Adipocyte (in vitro differentiated cells): Measurements from ENCODE around the gene LGR5.
A peak's percentile ranks its signal among the peaks of the same experiment; 100 is the strongest.

Experiments used
- DNase-seq: peaks from one replicate; pipeline ENCODE4 v3.0.0-alpha.2; 2015; ENCODE audit warnings: low read depth
- H3K27me3 ChIP-seq: replicated peaks from 2 replicates; pipeline ENCODE4 v1.7.0; 2013; ENCODE audit warnings: mild to moderate bottlenecking, low read length, moderate library complexity; ENCODE audit not compliant: control insufficient read depth, insufficient read depth
- H3K36me3 ChIP-seq: 2 replicates; pipeline ENCODE4 v1.7.0; 2013; ENCODE audit warnings: low read length, mild to moderate bottlenecking, moderate library complexity; ENCODE audit not compliant: control insufficient read depth, insufficient read depth, severe bottlenecking
- H3K4me1 ChIP-seq: 2 replicates; pipeline ENCODE4 v1.7.0; 2013; ENCODE audit warnings: mild to moderate bottlenecking, low read length, moderate library complexity; ENCODE audit not compliant: control insufficient read depth, insufficient read depth
- H3K4me3 ChIP-seq: 2 replicates; pipeline ENCODE4 v1.7.0; 2013; ENCODE audit warnings: mild to moderate bottlenecking, low read length, moderate library complexity
- H3K9ac ChIP-seq: 2 replicates; pipeline ENCODE4 v1.7.0; 2013; ENCODE audit warnings: mild to moderate bottlenecking, low read length, moderate library complexity
- H3K9me3 ChIP-seq: 2 replicates; pipeline ENCODE4 v1.7.0; 2013; ENCODE audit warnings: mild to moderate bottlenecking, low read length, moderate library complexity; ENCODE audit not compliant: control insufficient read depth

The LGR5 gene, protein sequence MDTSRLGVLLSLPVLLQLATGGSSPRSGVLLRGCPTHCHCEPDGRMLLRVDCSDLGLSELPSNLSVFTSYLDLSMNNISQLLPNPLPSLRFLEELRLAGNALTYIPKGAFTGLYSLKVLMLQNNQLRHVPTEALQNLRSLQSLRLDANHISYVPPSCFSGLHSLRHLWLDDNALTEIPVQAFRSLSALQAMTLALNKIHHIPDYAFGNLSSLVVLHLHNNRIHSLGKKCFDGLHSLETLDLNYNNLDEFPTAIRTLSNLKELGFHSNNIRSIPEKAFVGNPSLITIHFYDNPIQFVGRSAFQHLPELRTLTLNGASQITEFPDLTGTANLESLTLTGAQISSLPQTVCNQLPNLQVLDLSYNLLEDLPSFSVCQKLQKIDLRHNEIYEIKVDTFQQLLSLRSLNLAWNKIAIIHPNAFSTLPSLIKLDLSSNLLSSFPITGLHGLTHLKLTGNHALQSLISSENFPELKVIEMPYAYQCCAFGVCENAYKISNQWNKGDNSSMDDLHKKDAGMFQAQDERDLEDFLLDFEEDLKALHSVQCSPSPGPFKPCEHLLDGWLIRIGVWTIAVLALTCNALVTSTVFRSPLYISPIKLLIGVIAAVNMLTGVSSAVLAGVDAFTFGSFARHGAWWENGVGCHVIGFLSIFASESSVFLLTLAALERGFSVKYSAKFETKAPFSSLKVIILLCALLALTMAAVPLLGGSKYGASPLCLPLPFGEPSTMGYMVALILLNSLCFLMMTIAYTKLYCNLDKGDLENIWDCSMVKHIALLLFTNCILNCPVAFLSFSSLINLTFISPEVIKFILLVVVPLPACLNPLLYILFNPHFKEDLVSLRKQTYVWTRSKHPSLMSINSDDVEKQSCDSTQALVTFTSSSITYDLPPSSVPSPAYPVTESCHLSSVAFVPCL

DNA sequence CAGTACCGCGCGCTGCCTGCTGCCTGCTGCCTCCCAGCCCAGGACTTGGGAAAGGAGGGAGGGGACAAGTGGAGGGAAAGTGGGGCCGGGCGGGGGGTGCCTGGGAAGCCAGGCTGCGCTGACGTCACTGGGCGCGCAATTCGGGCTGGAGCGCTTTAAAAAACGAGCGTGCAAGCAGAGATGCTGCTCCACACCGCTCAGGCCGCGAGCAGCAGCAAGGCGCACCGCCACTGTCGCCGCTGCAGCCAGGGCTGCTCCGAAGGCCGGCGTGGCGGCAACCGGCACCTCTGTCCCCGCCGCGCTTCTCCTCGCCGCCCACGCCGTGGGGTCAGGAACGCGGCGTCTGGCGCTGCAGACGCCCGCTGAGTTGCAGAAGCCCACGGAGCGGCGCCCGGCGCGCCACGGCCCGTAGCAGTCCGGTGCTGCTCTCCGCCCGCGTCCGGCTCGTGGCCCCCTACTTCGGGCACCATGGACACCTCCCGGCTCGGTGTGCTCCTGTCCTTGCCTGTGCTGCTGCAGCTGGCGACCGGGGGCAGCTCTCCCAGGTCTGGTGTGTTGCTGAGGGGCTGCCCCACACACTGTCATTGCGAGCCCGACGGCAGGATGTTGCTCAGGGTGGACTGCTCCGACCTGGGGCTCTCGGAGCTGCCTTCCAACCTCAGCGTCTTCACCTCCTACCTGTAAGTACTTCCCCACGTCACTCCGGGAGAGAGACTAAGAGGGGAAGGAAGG lies at the start of gene LGR5:
LGR5 (plus strand) TSS at position 186 of the 732 bp plus-strand sequence; CDS start at position 469, 283 bp downstream.
- H3K27me3 ChIP-seq: peaks cover 39% of the 10 kb centered on the region
- DNase-seq: peak; percentile 69

DNA sequence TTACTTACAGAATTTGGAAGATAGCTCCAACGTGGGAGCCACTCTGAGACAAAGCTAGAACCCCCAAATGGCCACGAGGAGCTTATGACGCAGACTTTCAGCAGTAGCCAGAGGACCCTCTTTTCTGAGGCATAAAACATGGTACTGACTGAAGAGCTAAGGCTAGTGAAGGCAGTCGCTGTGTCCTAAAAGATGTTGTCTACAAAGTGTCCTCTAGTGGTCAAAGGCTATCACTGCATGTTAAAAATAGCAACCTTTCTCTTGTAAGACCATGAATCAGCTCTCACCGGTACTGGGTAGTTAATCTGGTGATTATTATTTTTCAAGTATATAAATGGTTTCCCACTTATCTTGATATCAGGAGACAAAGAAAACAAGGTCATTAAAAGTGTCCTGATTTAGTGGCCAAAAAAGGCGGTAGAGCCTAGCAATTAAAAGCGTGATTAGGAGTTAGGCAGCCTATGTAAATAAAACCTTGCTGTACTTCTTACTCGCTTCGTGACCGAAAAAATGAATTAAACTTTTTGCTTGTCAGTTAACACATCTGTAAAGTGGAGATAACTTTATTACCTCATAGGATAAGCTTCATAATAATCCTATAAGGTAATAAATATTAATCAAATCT lies 47.0 kb upstream of the LGR5 start:
- DNase-seq: peak; percentile 82
- no peak overlapping the region for H3K4me3 ChIP-seq
- no peak overlapping the region for H3K9ac ChIP-seq
- peaks cover 2% of the 10 kb centered on the region for H3K4me1 ChIP-seq
- H3K9me3 ChIP-seq: no peaks in the 10 kb centered on the region
- H3K36me3 ChIP-seq: no peaks in the 10 kb centered on the region
- H3K27me3 ChIP-seq: no peaks in the 10 kb centered on the region

More for the DNA sequence above, at the start of gene LGR5:
- Histone ChIP-seq H3K9ac (peak within 1 kb of the TSS; percentile 67), H3K4me3 (peak within 1 kb of the TSS; percentile 72), H3K36me3 (no peaks in the 10 kb centered on the region), H3K9me3 (peaks cover 18% of the 10 kb centered on the region), H3K4me1 (peaks cover 18% of the 10 kb centered on the region)

DNA sequence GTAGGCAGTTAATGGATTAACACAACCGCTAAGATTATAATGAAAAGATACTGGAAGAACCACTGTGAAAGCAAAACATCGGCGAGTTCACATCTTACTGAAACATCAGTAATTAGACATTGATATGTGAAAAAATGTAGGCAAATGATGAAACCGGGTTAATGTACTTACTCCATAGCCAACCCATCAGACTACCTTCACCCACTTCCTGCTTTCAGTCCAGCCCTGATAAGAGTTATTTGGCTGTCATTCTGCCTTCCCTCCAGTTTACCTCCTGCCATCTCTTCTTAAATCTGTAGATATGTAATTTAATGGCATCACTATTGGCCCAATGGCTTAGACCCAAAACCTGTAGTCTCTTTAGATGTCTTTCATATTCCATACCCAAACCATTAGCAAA lies 46.0 kb upstream of the LGR5 start:
- no peak for DNase-seq
- H3K9me3 ChIP-seq: no peaks in the 10 kb centered on the region
- peaks cover 7% of the 10 kb centered on the region for H3K4me1 ChIP-seq
- no peaks in the 10 kb centered on the region for H3K36me3 ChIP-seq
- H3K4me3 ChIP-seq: no peak overlapping the region
- no peak overlapping the region for H3K9ac ChIP-seq
- no peaks in the 10 kb centered on the region for H3K27me3 ChIP-seq

GRCh38 chr12:71397433-71397954 lies 42.1 kb upstream of the LGR5 start:
- Histone ChIP-seq H3K27me3 (no peaks in the 10 kb centered on the region), H3K9ac (peak overlapping the region; percentile 48), H3K4me3 (no peak overlapping the region), H3K36me3 (no peaks in the 10 kb centered on the region), H3K4me1 (peaks cover 7% of the 10 kb centered on the region), H3K9me3 (no peaks in the 10 kb centered on the region)
- peak; percentile 8 for DNase-seq

DNA sequence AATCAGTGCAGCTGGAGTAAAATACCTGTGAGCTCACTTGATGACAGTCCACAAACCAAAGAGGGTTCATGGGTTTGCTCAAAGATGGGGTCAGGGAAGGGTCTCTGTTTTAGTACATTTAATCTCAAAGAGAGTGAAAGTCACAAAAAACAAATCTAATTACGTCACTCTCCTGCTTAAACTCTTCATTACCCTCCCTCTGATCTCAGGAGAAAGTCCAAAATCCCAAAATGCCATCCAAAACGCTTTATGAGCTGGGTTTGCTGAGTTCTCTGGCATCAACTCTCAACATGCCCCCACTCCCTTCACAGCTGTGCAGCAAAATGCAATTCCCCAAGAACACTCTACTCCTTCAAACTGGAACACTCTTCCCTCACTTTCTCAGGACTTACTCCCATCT lies 40.4 kb upstream of the LGR5 start:
- H3K4me1 ChIP-seq: peaks cover 7% of the 10 kb centered on the region
- no peak for DNase-seq
- H3K36me3 ChIP-seq: no peaks in the 10 kb centered on the region
- H3K27me3 ChIP-seq: no peaks in the 10 kb centered on the region
- H3K9ac ChIP-seq: no peak overlapping the region
- peaks cover 7% of the 10 kb centered on the region for H3K9me3 ChIP-seq
- no peak overlapping the region for H3K4me3 ChIP-seq

GRCh38 chr12:71400481-71400880 lies 39.1 kb upstream of the LGR5 start:
- H3K4me1 ChIP-seq: peaks cover 7% of the 10 kb centered on the region
- H3K9me3 ChIP-seq: peaks cover 19% of the 10 kb centered on the region
- H3K27me3 ChIP-seq: no peaks in the 10 kb centered on the region
- no peak for DNase-seq
- no peak overlapping the region for H3K4me3 ChIP-seq
- H3K36me3 ChIP-seq: no peaks in the 10 kb centered on the region
- H3K9ac ChIP-seq: no peak overlapping the region

GRCh38 chr12:71405884-71406283 lies 33.7 kb upstream of the LGR5 start:
- Histone ChIP-seq H3K9ac (no peak overlapping the region), H3K4me3 (no peak overlapping the region), H3K4me1 (no peaks in the 10 kb centered on the region), H3K27me3 (no peaks in the 10 kb centered on the region), H3K36me3 (no peaks in the 10 kb centered on the region), H3K9me3 (peaks cover 31% of the 10 kb centered on the region)
- no peak for DNase-seq

DNA sequence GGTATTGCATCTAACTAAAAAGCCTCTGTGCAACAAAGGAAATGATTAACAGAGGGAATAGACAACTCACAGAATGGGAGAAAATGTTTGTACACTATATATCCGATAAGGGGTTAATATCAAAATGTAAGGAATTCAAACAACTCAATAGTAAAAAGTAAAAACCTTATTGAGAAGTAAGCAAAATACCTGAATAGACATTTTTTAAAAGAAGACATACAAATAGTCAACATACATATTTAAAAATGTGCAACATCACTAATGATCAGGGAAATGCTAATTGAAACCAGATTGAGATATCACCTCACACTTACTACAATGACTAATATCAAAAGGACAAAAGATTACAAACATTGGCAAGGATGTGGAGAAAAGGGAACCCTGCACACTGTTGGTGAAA lies 31.9 kb upstream of the LGR5 start:
- no peak for DNase-seq
- Histone ChIP-seq H3K27me3 (no peaks in the 10 kb centered on the region), H3K4me1 (no peaks in the 10 kb centered on the region), H3K4me3 (no peak overlapping the region), H3K9me3 (peaks cover 39% of the 10 kb centered on the region), H3K36me3 (no peaks in the 10 kb centered on the region), H3K9ac (no peak overlapping the region)

GRCh38 chr12:71410844-71411243 lies 28.8 kb upstream of the LGR5 start:
- H3K36me3 ChIP-seq: no peaks in the 10 kb centered on the region
- no peaks in the 10 kb centered on the region for H3K27me3 ChIP-seq
- H3K9me3 ChIP-seq: peaks cover 30% of the 10 kb centered on the region
- no peak overlapping the region for H3K4me3 ChIP-seq
- DNase-seq: no peak
- no peak overlapping the region for H3K9ac ChIP-seq
- H3K4me1 ChIP-seq: peaks cover 5% of the 10 kb centered on the region

- Histone ChIP-seq H3K4me3 (no peak overlapping the region), H3K27me3 (no peaks in the 10 kb centered on the region), H3K36me3 (no peaks in the 10 kb centered on the region), H3K9me3 (peaks cover 30% of the 10 kb centered on the region), H3K9ac (no peak overlapping the region), H3K4me1 (peaks cover 5% of the 10 kb centered on the region)
- DNase-seq: no peak
Measured at GRCh38 chr12:71411635-71412034, 28.0 kb upstream of the LGR5 start.
